ENCODE measurements around the gene AATF.

Gene AATF

GRCh38 chr17:36992701-36993100 lies 43.9 kb downstream of the AATF start:
- DNase-seq, result no peak

DNA sequence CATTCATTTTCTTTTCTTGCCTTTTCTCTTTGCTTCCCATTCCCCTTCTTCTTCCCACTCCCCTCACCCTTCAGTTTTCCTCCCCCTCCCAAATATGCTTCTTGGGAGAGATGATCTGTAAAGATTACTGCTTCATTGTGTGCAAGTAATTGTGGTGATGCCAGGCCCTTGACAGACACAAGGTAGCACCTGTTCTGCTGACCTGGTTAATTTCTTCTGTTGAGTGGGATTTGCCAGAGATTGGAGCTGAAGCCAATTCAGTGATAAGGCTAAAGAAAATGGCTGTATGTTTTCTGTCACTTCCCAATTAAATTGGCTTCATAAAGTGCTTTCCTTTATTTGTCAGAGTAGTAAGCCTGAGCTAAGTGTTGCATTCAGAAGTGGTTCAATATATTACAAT lies 44.5 kb downstream of the AATF start:
- DNase-seq, result no peak

DNA sequence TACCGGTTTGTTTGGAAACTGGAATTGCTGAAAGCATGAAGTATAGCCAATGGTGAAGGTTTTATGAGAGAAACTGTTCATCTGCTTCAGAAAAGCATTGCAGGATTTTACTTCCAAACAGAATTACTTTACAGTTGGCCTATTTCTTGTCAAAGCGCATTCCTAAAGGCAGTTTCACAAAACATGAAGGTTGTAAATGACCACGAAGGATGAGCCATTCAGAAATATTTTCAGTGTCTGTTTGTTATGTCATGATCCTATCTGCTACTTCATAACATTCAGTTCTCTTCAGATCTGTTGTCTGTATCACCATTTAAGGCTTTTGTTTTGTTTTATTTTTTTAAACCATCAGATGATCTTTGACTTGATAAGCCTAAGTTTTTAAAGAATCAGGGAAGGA lies 45.7 kb downstream of the AATF start:
- DNase-seq, result no peak

DNA sequence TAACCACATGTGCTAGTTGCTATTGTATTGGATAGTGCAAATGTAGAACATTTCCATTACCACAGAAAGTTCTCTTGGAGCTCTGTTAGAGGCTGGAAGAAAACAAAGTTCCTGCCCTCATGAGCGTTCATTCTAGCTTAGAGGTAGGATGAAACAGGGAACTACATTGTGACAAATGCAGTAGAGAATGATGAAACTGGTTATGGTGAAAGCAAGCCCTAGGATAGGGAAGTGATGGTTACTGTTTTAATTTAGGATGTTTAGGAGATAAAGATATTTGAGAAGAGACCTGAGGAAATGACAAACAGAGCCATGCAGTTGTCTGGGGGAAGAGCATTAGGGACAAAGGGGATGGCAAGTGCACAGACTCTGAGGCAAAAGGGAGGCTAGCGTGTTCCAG lies 50.7 kb downstream of the AATF start:
- DNase-seq, result no peak

GRCh38 chr17:37016780-37017179 lies 68.0 kb downstream of the AATF start:
- no peak for DNase-seq

GRCh38 chr17:37017404-37017803 lies 68.7 kb downstream of the AATF start:
- DNase-seq, result no peak

DNA sequence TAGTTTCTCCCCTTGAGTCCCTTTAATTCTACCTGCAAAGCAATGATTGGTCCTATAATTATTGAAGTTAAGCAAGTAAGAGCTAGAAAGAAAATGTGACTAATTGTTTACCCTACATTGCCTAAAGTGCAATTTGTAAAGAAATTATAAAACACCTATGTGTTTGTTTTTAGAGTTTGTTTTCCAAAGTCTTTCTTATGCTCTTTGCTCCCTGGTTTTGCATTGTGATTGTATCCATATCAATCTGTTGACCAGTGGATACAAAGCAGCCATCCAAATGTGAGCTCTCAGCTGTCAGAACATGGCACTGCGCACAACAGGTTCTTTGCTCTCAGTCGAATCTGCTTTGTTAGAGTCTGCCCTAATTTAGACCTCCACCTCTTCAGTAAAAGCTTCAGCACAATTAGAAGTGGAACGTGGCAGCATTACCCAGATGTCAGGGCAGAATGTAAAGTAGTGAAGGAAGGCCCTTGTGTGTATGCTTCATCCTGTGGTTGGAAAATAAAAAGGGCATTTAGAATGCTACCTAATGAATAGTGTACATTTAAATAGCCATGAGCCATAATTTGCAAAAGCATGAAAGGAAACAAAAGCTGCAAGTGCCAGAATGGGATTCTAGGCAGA lies 70.5 kb downstream of the AATF start:
- DNase-seq, result no peak

DNA sequence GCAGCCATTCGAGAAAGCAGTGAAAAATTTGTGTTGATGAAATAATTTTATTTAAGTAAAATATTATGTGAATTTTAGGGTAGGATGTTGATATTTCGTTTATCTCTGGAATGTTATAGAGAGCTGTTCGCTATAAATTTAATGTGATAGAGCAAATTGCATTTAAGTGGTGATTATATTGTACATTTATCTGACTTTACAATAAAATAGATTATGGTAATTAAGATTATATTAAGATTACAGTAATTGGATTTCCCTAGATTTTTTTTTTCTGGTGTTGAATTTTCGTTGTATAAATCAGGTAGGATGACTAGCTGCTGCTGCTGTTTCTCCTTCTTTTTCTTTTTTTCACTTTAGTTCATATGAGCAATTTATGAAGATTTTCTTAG lies 71.0 kb downstream of the AATF start:
- no peak for DNase-seq

DNA sequence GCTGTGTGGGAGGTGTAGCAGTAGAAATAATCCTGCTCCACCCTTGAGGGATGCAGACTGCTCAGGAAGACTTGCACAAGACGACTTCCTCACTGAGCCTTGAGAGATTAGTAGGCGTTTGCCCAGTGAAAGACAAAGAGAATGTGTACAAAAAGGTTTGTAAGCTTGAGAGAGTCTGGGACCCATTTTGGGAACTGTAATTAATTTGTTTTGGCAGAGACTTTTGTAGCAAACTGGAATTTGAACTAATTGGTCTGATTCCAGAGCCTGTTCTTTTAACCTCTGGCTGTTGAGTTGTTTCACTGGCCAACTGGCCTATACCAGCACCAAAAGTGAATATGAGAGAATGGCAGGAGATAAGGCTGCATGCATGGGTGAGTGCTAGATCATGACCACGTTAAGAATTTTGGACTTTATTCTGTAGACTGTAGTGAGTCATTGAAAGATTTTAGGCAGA lies 75.5 kb downstream of the AATF start:
- DNase-seq, result no peak

DNA sequence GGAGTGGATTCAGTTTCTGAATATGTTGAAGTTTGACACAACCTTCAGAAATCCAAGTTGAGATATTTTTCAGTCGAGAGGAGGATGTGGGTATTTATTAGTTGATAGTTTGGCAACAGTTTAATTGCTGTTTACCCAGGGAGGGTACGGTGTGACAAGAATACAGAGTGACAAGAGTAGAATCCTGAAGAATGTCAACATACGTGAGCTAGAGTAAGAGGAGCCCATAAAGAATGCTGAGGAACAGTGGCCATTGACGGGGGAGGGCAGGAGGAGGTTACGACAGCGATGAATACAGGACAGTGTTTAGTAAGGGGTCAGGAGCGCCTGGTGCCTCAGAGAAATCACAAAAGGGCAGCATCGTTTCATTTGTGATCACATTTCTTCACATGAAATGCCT lies 76.5 kb downstream of the AATF start:
- no peak for DNase-seq

DNA sequence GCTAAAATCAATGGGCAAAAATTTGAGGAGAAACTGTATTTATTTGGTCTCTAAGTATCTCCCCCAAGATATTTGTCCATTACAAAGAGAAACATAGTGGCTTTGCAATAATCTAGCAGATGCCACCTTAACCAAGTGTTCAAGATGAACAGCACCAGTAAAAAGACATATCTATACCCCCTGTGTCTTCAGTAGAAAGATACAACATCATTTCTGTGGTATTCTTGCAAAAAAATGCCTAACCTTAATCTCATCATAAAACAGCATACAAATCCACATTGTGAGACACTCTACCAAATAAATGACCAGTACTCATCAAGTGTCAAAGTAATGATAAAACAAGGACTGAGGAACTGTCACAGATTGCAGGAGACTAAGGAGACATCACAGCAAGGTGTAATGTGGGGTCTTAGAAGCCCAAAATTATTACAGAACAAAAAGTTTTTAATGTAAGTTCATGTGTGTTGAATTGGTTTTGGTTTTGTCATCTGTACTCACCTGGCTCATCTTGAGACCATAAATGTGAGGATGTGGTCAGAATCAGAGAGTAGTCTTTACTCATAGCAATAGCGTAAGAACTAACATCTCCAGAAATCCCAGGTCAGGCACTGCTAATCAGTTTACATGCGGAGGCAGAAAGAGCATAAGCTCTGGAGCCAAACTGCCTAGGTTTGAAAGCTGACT lies 77.2 kb downstream of the AATF start:
- no peak for DNase-seq

DNA sequence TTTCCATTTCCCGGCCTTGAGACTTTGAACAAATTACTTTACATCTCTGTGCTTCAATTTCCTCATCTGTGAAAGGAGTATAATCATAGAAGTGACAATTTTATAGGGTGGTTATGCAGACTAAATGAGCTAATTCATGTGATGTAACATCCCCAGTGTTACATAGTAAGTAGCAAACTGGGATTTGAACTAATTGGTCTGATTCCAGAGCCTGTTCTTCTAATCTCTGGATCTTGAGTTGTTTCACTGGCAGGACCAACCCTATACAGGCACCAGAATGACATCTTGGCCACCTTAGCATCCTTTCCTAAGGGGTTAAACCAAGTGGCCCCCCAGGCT lies 77.7 kb downstream of the AATF start:
- no peak for DNase-seq

- DNase-seq, result no peak
Measured at GRCh38 chr17:37028040-37028439, 79.3 kb downstream of the AATF start.

- DNase-seq, result no peak
Measured at GRCh38 chr17:37031493-37032083, 82.8 kb downstream of the AATF start.

DNA sequence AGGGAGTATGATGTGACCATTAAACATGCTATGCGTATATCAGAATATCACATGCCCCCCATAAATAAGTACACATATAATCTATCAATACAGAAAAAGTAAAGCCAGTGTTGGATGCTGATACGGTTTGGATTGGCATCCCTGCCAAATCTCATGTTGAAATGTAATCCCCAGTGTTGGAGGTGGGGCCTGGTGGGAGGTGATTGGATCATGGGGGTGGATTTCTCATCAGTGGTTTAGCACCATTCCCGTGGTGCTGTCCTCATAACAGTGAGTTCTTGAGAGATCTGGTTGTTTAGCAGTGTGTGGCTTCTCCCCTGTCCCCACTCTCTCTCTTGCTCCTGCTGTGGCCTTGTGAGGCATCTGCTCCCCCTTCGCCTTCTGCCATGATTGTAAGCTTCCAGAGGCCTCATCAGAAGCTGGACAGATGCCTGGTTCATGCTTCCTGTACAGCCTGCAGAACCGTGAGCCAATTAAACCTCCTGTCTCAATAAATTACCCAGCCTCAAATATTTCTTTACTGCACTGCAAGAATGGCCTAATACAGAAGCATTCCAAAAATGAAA lies 88.9 kb downstream of the AATF start:
- DNase-seq, result no peak

DNA sequence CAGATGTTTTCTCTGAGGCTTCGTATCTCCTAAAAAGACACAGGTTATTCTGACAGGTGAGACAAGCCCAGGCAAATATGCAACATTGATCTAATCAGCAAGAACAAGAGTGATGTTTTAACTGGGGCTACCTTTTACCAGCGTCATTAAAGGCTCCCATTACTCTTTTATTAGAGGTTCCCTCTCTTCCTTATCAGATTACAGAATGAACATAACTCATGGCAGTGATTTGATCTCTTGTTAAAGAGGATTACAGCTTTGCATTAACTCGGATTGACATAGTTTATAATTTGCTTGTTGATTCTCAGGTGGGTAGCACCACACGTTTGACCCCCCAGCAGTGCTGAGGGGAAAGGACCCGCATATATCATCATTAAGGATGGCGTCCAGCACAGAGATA lies 90.5 kb downstream of the AATF start:
- peak; percentile 50 for DNase-seq

DNA sequence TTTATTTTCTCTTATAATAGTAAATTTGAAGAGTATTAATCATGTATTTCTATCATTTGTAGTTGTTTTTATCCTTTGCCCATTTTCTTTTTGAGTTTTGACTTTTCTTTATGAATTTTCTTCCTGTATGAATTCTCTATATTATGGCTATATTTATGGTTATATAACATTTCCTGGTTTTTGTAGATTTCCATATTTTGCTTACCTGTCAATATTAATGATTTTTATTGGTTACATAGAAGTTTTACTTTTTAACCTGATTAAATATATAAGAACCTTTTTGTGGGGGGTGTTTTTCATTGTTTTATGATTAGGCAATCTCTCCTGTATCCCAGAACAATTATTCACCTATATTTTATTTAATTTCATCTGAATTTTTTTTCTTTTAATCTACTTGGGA lies 93.2 kb downstream of the AATF start:
- no peak for DNase-seq

- DNase-seq, result peak; percentile 11
Measured at GRCh38 chr17:37043201-37043600, 94.4 kb downstream of the AATF start.

- DNase-seq, result peak; percentile 44
Measured at GRCh38 chr17:37045351-37045922, 96.7 kb downstream of the AATF start.

DNA sequence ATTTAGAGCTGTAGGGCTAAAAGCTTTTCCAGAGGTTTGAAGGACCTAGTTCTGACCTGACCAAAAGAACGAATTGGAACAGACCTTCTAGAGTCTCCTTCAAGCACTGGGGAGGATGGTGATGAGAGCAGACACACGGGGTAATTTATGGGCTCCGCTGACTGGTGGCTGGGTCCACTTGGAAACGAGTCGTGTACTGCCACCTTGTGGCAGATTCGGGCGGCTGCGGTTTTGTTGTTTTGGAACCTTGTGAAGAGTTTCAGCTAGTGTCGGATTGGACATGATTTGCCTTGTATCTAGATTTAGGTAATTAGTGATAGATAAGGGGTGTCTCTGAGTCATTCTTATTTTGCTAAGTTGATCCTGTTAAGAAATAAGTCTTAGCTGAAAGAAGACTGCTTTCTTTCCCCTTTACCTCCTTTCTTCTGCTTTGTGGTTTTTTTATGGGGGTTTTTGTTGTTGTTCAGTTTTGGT lies 98.9 kb downstream of the AATF start:
- peak; percentile 82 for DNase-seq

DNA sequence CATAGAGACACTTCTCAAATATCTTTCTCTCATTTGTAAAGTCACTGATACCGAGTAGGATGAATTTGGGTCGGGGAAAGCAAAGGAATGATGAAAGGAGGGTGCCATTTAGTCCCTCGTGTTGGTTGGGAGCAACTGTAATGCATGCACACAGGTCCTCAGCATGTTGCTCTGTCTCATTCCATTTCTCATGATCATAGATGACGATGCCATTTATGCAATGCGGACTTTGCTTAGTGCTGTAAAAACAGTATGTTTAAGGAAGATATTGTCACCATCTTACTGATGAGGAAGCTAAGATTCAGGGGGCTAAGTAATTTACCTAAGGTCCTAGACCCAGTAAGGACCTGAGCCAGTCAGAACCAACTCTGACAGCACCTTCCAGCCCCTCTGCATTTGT lies 100.1 kb downstream of the AATF start:
- DNase-seq, result no peak

- DNase-seq, result no peak
Measured at GRCh38 chr17:37050920-37051319, 102.2 kb downstream of the AATF start.

GRCh38 chr17:37051381-37051780 lies 102.6 kb downstream of the AATF start:
- DNase-seq, result no peak

GRCh38 chr17:37051833-37052232 lies 103.1 kb downstream of the AATF start:
- peak; percentile 27 for DNase-seq
